Measurements from ENCODE around the gene KCTD3.

DNA sequence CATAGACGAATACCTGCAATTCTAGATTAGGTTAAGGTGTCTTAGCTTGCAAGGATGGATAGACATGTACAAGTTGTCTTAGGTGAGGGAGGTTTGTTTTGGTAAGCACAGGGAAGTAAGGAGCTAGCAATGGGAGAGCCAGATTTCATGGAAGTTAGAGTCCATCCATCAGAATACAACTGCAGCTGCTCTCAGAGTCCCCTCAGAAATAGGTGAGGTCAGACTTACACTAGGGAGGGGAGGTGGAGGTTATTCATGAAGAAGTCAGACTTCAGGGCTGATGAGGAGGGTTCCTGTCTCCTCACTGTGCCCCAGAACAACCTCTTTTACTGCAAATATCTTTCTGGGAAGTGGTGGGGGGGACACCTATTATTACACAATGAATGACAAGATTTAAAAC, 85.3 kb downstream of the KCTD3 start:
- TF ChIP-seq CTCF (IDR thresholded peaks at IDR 0.05) (no peak), POLR2A (IDR thresholded peaks at IDR 0.05) (no peak), POLR2AphosphoS5 (IDR thresholded peaks at IDR 0.05; ENCODE audit: insufficient read depth in 1 of 2, low read depth in 1 of 2) (no peak)
